H9 (cell line): Measurements from ENCODE around the gene PLAGL1. TPM values are rescaled to one million over a fixed set of nuclear protein-coding genes. Genes with fewer than 3 reads are reported as not detected.

Experiments
- DNase-seq: peaks from one replicate; pipeline ENCODE4 v3.0.0-alpha.2; 2017
- H2AFZ ChIP-seq: one replicate; pipeline ENCODE4 v1.6.1; 2013; ENCODE audit warnings: mild to moderate bottlenecking, low read length, control low read depth, moderate library complexity
- H2AK5ac ChIP-seq: 2 replicates; pipeline ENCODE4 v1.6.1; 2013; ENCODE audit warnings: low read length, control low read depth, mixed read lengths; ENCODE audit not compliant: insufficient read length
- H2BK120ac ChIP-seq: one replicate; pipeline ENCODE4 v1.6.1; 2013; ENCODE audit warnings: low read depth, mild to moderate bottlenecking, low read length, control low read depth, inconsistent platforms; ENCODE audit not compliant: poor library complexity, severe bottlenecking
- H2BK12ac ChIP-seq: 2 replicates; pipeline ENCODE4 v1.6.1; 2013; ENCODE audit warnings: low read length, control low read depth, mixed read lengths, low read depth; ENCODE audit not compliant: insufficient read length
- H2BK15ac ChIP-seq: 2 replicates; pipeline ENCODE4 v1.6.1; 2013; ENCODE audit warnings: low read depth, low read length, control low read depth
- H2BK20ac ChIP-seq: one replicate; pipeline ENCODE4 v1.6.1; 2013; ENCODE audit warnings: low read depth, mild to moderate bottlenecking, low read length, control low read depth, inconsistent platforms; ENCODE audit not compliant: poor library complexity, severe bottlenecking
- H2BK5ac ChIP-seq: 2 replicates; pipeline ENCODE4 v1.6.1; 2013; ENCODE audit warnings: low read length, control low read depth, mixed read lengths; ENCODE audit not compliant: insufficient read length
- H3K14ac ChIP-seq: 2 replicates; pipeline ENCODE4 v1.6.1; 2013; ENCODE audit warnings: low read length, control low read depth; ENCODE audit not compliant: insufficient read depth
- H3K18ac ChIP-seq: 2 replicates; pipeline ENCODE4 v1.6.1; 2013; ENCODE audit warnings: low read depth, mild to moderate bottlenecking, mixed read lengths, low read length, control low read depth; ENCODE audit not compliant: insufficient read length
- H3K23ac ChIP-seq: 2 replicates; pipeline ENCODE4 v1.6.1; 2013; ENCODE audit warnings: low read length, control low read depth, mixed read lengths, low read depth; ENCODE audit not compliant: insufficient read length
- H3K23me2 ChIP-seq: 2 replicates; pipeline ENCODE4 v1.6.1; 2013; ENCODE audit warnings: low read depth, mild to moderate bottlenecking, mixed read lengths, low read length, control low read depth; ENCODE audit not compliant: insufficient read length, poor library complexity, severe bottlenecking
- H3K27ac ChIP-seq: 2 replicates; pipeline ENCODE4 v1.5.1; 2013; ENCODE audit warnings: low read length, control low read depth, mixed read lengths, low read depth; ENCODE audit not compliant: insufficient read length
- H3K27me3 ChIP-seq: 2 replicates; pipeline ENCODE4 v1.6.1; 2013; ENCODE audit warnings: low read length, control low read depth, inconsistent platforms; ENCODE audit not compliant: insufficient read depth
- H3K4ac ChIP-seq: 2 replicates; pipeline ENCODE4 v1.6.1; 2013; ENCODE audit warnings: low read depth, mild to moderate bottlenecking, control low read depth, inconsistent platforms, low read length, moderate library complexity
- H3K4me1 ChIP-seq: 2 replicates; pipeline ENCODE4 v1.6.1; 2013; ENCODE audit warnings: low read length, control low read depth, inconsistent platforms; ENCODE audit not compliant: insufficient read depth
- H3K4me2 ChIP-seq: 2 replicates; pipeline ENCODE4 v1.6.1; 2013; ENCODE audit warnings: low read length, control low read depth, mixed read lengths; ENCODE audit not compliant: insufficient read length, insufficient read depth
- H3K56ac ChIP-seq: 2 replicates; pipeline ENCODE4 v1.6.1; 2013; ENCODE audit warnings: low read depth, mild to moderate bottlenecking, mixed read lengths, low read length, control low read depth; ENCODE audit not compliant: insufficient read length
- H3K79me1 ChIP-seq: 2 replicates; pipeline ENCODE4 v1.6.1; 2013; ENCODE audit warnings: low read depth, mild to moderate bottlenecking, moderate library complexity, low read length, control low read depth, inconsistent platforms; ENCODE audit not compliant: insufficient read depth, poor library complexity, severe bottlenecking
- H3K79me2 ChIP-seq: 2 replicates; pipeline ENCODE4 v1.6.1; 2013; ENCODE audit warnings: low read length, control low read depth, inconsistent platforms; ENCODE audit not compliant: insufficient read depth
- H3K9ac ChIP-seq: 2 replicates; pipeline ENCODE4 v1.6.1; 2013; ENCODE audit warnings: low read length, control low read depth, mixed read lengths; ENCODE audit not compliant: insufficient read length; ENCODE audit errors: extremely low read depth
- H3K9me3 ChIP-seq: one replicate; pipeline ENCODE4 v1.6.1; 2013; ENCODE audit warnings: low read depth, low read length, inconsistent platforms; ENCODE audit not compliant: control insufficient read depth
- H3T11ph ChIP-seq: one replicate; pipeline ENCODE4 v1.6.1; 2013; ENCODE audit warnings: mild to moderate bottlenecking, low read length, control low read depth, inconsistent platforms
- H4K20me1 ChIP-seq: one replicate; pipeline ENCODE4 v1.6.1; 2013; ENCODE audit not compliant: control insufficient read depth, insufficient read length, insufficient read depth
- H4K5ac ChIP-seq: 2 replicates; pipeline ENCODE4 v1.6.1; 2013; ENCODE audit warnings: low read depth, mild to moderate bottlenecking, mixed read lengths, low read length, control low read depth; ENCODE audit not compliant: insufficient read length
- H4K8ac ChIP-seq: replicated peaks from 2 replicates; pipeline ENCODE4 v1.6.1; 2013; ENCODE audit warnings: low read length, control low read depth, mixed read lengths, low read depth; ENCODE audit not compliant: insufficient read length
- H4K91ac ChIP-seq: 2 replicates; pipeline ENCODE4 v1.6.1; 2013; ENCODE audit warnings: low read depth, mild to moderate bottlenecking, moderate library complexity, mixed read lengths, low read length, control low read depth; ENCODE audit not compliant: insufficient read length
- H3K27ac Mint-ChIP-seq, 3 experiments: 2 replicates in 2 of 3; 3 replicates in 1 of 3; pipeline ENCODE4 v1.8.0; 2020 to 2021; ENCODE audit warnings: mixed read lengths in 3 of 3, mild to moderate bottlenecking in 1 of 3, moderate library complexity in 1 of 3
- H3K27me3 Mint-ChIP-seq: 2 replicates; pipeline ENCODE4 v1.8.0; 2021; ENCODE audit warnings: low read depth, mild to moderate bottlenecking, moderate library complexity, mixed read lengths
- H3K36me3 Mint-ChIP-seq, 3 experiments: 2 replicates in 2 of 3; 3 replicates in 1 of 3; pipeline ENCODE4 v1.8.0; 2020 to 2021; ENCODE audit warnings: low read depth in 3 of 3, mixed read lengths in 3 of 3; ENCODE audit not compliant: insufficient read depth in 1 of 3
- H3K4me1 Mint-ChIP-seq, 2 experiments: 2 replicates each; pipeline ENCODE4 v1.8.0; 2020; ENCODE audit warnings: mixed read lengths in 2 of 2
- H3K4me3 Mint-ChIP-seq, 2 experiments: 2 replicates in 1 of 2; 3 replicates in 1 of 2; pipeline ENCODE4 v1.8.0; 2020 to 2021; ENCODE audit warnings: mild to moderate bottlenecking in 2 of 2, mixed read lengths in 2 of 2, moderate library complexity in 1 of 2
- H3K9me3 Mint-ChIP-seq, 2 experiments: 2 replicates in 1 of 2; 3 replicates in 1 of 2; pipeline ENCODE4 v1.8.0; 2020; ENCODE audit warnings: mild to moderate bottlenecking in 2 of 2, mixed read lengths in 2 of 2, moderate library complexity in 1 of 2
- CTCF ChIP-seq: fragments of 200-600 bp; sonication (generic); conservative IDR thresholded peaks from 3 replicates; pipeline ENCODE4 v1.8.0; 2021; ENCODE audit warnings: antibody characterized with exemption, mild to moderate bottlenecking
- total RNA-seq: library from RNA; stranded (reverse); gene quantifications from 2 replicates; pipeline ENCODE4 v1.2.1, GENCODE V29; 2021

Gene PLAGL1
- total RNA-seq, 1 experiment from 2014 or later: 1.9 TPM

GRCh38 chr6:144052488-144052887, 44.4 kb upstream of the PLAGL1 start:
- Histone ChIP-seq H3K14ac (no peak overlapping the region), H2BK20ac (no peak overlapping the region), H3K27ac (no peak overlapping the region), H2BK5ac (no peak overlapping the region), H4K91ac (no peak overlapping the region), H3K9me3 (no peaks in the 10 kb centered on the region), H3K56ac (no peak overlapping the region), H3K4ac (no peak overlapping the region), H3K9ac (no peak overlapping the region), H3K18ac (no peak overlapping the region), H4K5ac (no peak overlapping the region), H2AK5ac (no peak overlapping the region), H2AFZ (no peak overlapping the region), H3K4me1 (no peaks in the 10 kb centered on the region), H3K23me2 (no peaks in the 10 kb centered on the region), H3K79me1 (no peaks in the 10 kb centered on the region), H2BK120ac (no peak overlapping the region), H2BK15ac (no peak overlapping the region), H3K79me2 (no peaks in the 10 kb centered on the region), H2BK12ac (no peak overlapping the region), H3K4me2 (no peak overlapping the region), H4K20me1 (no peaks in the 10 kb centered on the region), H3T11ph (no peak overlapping the region), H3K27me3 (no peaks in the 10 kb centered on the region; the same call in 1 of the 2 replicates), H4K8ac (no peak overlapping the region), H3K23ac (no peak overlapping the region)
- TF ChIP-seq CTCF: no peak
- H3K4me1 Mint-ChIP-seq: no peaks in the 10 kb centered on the region
- no peak for DNase-seq
- H3K36me3 Mint-ChIP-seq: peaks cover 0 to 11% (median 3%) of the 10 kb centered on the region in 3 experiments; a peak in 2 of 7 replicates
- H3K4me3 Mint-ChIP-seq: no peak overlapping the region
- no peak overlapping the region for H3K27ac Mint-ChIP-seq
- H3K9me3 Mint-ChIP-seq: peaks cover 9 to 14% of the 10 kb centered on the region in 2 experiments; a peak in 3 of 5 replicates
- peaks cover 10% of the 10 kb centered on the region for H3K27me3 Mint-ChIP-seq
